GM12872 (cell line): Measurements from ENCODE around the gene VSTM2B.

ENCODE experiments used
- CTCF ChIP-seq: IDR thresholded peaks from 3 replicates; pipeline ENCODE4 v1.5.1; 2011; ENCODE audit warnings: low read depth, mild to moderate bottlenecking, low read length, moderate library complexity; ENCODE audit not compliant: insufficient read depth

VSTM2B gene

DNA sequence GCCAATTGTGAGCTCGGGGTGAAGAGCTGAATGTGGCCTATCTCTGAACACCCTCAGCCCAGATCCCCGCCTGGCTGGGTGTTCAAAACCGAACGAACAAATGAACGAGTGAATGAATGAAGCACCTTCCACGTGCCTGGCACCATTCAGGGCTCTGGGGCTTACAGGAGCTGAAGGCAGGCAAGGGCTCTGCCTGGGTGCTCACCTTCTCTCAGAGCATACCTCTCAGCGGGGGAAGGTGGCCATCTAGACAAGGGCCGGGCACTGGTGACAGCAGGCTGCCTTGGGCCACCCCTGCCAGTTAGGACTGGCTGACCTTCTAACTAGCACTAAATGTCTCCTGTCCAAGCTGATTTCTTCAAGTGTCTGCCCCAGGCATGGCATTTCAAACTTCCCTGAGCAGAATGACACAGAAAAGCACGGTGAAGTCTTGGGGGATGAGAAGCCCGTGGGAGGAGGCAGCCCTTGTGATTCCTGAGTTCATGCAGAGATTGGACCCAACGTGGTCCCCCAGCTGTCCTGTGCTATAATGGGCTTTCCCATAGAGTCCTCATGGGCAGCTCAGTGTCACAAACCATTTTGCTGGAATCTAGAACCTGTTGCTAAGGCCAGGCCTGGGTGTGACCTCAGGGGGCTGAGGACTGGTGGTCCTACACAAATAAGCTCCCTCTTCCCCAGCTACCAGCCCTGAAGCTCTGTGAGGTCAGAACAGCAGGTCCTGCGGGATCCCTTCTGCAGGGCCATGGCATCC lies 27.9 kb upstream of the VSTM2B start:
- no peak for TF ChIP-seq CTCF

DNA sequence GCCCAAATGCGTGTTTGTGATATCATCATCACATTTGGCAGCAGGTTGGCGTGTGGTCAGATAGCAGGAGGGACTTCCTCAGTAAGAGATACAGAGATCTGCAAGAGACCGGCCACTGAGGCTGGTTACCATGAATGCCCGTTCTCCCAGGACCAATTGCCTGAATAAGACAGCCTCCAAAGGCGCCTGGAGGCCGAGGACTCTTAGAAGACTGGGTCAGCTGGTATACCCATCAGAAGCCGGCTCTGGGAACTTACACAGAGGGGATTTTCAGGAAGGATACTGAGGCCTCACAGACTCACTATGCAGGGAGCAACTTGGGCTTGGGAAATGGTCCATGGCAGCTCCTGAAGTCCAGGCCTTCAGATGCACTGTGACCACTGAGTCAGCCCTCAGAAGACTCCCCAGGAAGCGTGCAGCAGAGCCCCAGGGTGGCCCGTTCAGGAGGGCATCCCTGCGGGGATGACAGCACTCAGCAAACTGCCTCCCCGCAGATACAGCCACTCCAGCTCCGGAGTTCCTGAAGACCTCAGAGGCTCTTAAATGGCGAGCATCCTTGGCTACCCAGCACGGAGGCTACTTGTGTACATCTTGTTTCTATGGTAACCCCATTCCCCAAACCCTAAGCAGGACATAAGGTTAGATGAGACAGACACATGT lies 26.4 kb upstream of the VSTM2B start:
- TF ChIP-seq CTCF = no peak

DNA sequence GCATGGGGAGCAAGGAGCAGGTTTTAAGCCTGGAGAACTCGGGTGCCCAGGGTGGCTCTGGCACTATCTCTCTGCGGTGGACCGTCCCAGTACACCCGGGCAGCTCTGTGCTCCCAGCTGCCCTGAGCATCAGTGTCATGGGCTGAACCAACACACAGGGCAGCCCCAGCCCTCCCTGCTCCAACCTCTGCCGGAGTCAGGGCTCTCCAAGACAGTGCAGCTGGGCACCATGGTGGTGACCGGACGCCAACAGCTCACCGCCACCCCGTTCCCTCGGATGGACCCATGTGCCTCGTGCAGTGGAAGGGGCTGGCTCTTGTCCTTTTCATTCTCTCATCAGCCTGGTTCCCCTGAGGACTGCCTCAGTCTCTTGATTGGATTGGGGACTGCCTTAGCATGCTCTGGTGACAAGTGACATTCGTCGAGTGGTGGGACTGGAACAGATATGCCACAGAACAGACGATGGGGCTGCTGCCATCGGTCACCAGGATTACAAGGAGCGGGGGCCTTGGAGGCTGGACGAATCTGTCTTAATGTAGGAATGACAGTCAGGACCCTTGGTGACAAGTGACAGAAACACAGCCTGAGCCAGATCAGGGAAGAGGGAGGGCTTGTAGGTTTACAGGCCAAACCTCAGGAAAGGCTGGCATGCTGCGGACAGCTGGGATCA lies 25.7 kb upstream of the VSTM2B start:
- TF ChIP-seq CTCF = no peak

DNA sequence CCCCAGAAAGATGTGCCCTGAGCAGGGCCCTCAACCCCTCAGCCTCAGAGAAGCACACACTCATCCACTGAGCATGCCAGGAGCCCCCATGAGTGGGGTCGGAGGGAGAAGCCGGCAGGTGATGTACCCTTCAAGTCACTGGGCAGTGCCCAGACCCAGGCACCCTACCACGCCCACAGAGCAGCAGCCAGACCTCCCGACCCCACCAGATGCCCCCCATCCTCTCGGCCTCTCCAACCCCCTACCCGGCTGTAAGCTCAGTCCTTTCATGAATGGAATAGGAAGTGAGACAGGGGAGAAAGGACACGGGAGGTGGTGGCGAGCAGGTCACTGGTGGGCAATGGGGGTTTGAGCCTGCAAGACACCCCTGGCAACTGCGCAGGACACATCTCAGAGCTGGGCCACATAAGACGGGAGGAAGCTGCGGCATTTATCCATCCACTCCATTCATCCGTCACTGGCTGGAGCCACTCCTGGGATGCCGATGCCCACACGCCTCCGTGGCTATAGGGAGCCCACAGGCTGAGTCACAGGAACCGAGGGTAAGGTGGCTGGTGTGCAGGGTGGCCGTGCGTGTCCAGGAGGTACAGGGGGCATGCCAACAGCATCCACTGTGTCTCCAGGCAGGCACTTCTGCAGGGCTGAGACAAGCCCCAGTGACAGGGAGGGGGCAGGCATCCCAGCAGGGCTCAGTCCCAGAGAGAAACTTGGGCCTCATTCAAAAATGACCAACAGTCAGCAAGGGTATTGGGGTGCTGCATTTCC lies 23.8 kb upstream of the VSTM2B start:
- TF ChIP-seq CTCF = no peak

GRCh38 chr19:29502581-29502850 lies 23.3 kb upstream of the VSTM2B start:
- TF ChIP-seq CTCF = no peak

GRCh38 chr19:29503140-29503758 lies 22.5 kb upstream of the VSTM2B start:
- no peak for TF ChIP-seq CTCF

GRCh38 chr19:29503785-29504184 lies 22.0 kb upstream of the VSTM2B start:
- TF ChIP-seq CTCF = no peak
